ENCODE data around the gene PTH2.

GRCh38 chr19:49430678-49431329 lies 7.6 kb upstream of the PTH2 start:
- TF ChIP-seq SREBF2 (IDR thresholded peaks at IDR 0.05; ENCODE audit: low read length): no peak
- no peak for TF ChIP-seq ZZZ3 (IDR thresholded peaks at IDR 0.05; ENCODE audit: control insufficient read depth, insufficient read length, low read depth)
- TF ChIP-seq POLR2A (IDR thresholded peaks at IDR 0.05; ENCODE audit: low read depth, low read length): no peak
- TF ChIP-seq USF2 (IDR thresholded peaks at IDR 0.05; ENCODE audit: borderline replicate concordance, low read depth, low read length): no peak
- no peak for TF ChIP-seq TCF7 (IDR thresholded peaks at IDR 0.05; ENCODE audit: borderline replicate concordance)
- TF ChIP-seq REST (IDR thresholded peaks at IDR 0.05; ENCODE audit: low read depth, low read length): no peak
- TF ChIP-seq BHLHE40 (IDR thresholded peaks at IDR 0.05; ENCODE audit: borderline replicate concordance in 1 of 2, low read depth in 2 of 2, low read length in 1 of 2): no peak
- no peak for TF ChIP-seq SP1 (IDR thresholded peaks at IDR 0.05; ENCODE audit: low read depth, low read length)
- no peak for TF ChIP-seq MAX (IDR thresholded peaks at IDR 0.05; ENCODE audit: low read depth, low read length)

All from GM12878 (cell line).